Amygdala (tissue), 56 donors: ENCODE measurements around the gene PCSK9.

Source experiments
- DNase-seq, 56 donors: peaks; one replicate each; lab custom pipeline; 2025; lab: John Stamatoyannopoulos, UW

Gene PCSK9

GRCh38 chr1:55041613-55042012 lies 2.3 kb downstream of the PCSK9 start:
- no peak for DNase-seq

- no peak for DNase-seq
These were observed 3.7 kb downstream of the PCSK9 start for GRCh38 chr1:55043011-55043410.

- DNase-seq = no peak
These were observed 4.4 kb downstream of the PCSK9 start for GRCh38 chr1:55043726-55044125.

GRCh38 chr1:55044617-55045397 lies 5.5 kb downstream of the PCSK9 start:
- DNase-seq = no peak

- no peak for DNase-seq
These were observed 6.1 kb downstream of the PCSK9 start for GRCh38 chr1:55045430-55045829.

GRCh38 chr1:55046871-55047270 lies 7.5 kb downstream of the PCSK9 start:
- no peak for DNase-seq

- DNase-seq = no peak
These were observed 8.3 kb downstream of the PCSK9 start for GRCh38 chr1:55047611-55048010.

- no peak for DNase-seq
These were observed 9.3 kb downstream of the PCSK9 start for GRCh38 chr1:55048453-55049270.

GRCh38 chr1:55049271-55049913 lies 10.0 kb downstream of the PCSK9 start:
- DNase-seq = no peak

GRCh38 chr1:55049914-55050278 lies 10.5 kb downstream of the PCSK9 start:
- no peak for DNase-seq

GRCh38 chr1:55050283-55050682 lies 10.9 kb downstream of the PCSK9 start:
- DNase-seq = peak in 11 of 56 donors; percentile 5 to 36 (median 19)

- no peak for DNase-seq
These were observed 11.8 kb downstream of the PCSK9 start for GRCh38 chr1:55051169-55051568.

- DNase-seq = no peak
These were observed 12.3 kb downstream of the PCSK9 start for GRCh38 chr1:55051621-55052020.

- no peak for DNase-seq
These were observed 13.1 kb downstream of the PCSK9 start for GRCh38 chr1:55052221-55053142.

GRCh38 chr1:55053265-55053954 lies 14.1 kb downstream of the PCSK9 start:
- no peak for DNase-seq

- DNase-seq = no peak
These were observed 15.0 kb downstream of the PCSK9 start for GRCh38 chr1:55054396-55054795.

- no peak for DNase-seq
These were observed 15.9 kb downstream of the PCSK9 start for GRCh38 chr1:55055084-55055882.

- no peak for DNase-seq
These were observed 16.7 kb downstream of the PCSK9 start for GRCh38 chr1:55055951-55056631.
